HG03175 (cell line): ENCODE measurements around the gene PSAP.

Experiments used
- ATAC-seq: cut with Tn5 transposase; IDR thresholded peaks from one replicate; pipeline ENCODE4 v1.9.1; 2021; ENCODE audit warnings: mild to moderate bottlenecking, moderate library complexity; ENCODE audit not compliant: unreplicated experiment

The PSAP gene

DNA sequence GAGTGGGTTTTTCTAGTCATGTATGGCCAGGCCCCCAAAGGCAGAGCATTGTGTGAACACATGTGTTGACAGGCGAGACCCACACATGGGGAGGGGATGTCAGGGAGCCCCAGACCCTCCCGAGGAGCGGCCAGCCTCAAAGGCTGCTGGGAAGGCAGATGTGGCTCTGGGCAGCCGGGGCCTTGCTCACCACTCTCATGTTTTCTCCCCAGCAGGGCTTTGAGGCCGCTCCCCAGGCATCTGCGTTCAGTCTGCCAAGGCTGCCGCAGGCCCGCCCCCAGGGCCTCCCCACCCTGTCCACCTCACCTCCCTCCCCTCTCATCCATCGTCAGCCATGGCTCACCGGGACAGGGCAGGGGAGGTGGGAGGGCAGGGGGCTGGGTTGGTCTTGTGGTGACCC lies 61.2 kb downstream of the PSAP start:
- no peak for ATAC-seq

DNA sequence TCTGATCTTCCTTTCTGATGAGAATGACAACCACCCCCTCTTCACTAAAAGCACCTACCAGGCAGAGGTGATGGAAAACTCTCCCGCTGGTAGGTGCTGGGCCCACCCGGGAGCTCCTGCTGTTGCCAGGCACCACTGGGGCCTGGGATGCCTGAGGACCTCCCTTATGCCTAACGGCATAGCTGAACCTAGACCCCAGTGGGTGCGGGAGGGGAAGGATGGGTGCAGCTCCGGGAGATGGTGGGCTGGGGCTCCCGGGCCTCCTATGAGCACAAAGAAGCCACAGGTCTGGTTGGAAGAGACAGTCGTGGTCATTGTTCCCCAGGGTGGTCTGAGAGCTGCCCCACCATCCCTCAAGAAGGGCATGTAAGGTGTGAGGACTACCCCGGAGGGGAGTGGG lies 62.1 kb downstream of the PSAP start:
- no peak for ATAC-seq

DNA sequence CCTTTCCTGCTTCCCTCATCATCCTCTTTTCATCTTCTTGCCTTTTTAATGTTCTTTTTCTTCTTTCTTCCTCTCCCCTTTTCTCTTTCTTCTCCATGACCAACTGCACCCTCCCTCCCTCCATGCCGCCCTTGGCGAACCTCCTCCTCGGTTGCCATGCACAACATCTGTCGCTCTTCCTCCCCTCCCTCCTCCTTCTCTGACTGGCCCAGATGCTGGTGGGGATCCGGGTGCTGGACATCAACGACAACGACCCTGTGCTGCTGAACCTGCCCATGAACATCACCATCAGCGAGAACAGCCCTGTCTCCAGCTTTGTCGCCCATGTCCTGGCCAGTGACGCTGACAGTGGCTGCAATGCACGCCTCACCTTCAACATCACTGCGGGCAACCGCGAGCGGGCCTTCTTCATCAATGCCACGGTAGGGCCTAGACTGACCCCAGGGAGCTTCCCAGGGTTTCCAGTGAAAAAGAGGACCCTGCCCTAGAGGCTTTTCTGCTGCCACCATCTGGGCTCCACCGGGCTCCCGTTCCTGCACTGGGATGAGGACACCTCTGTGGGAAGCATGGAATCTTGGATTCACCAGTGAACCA lies 66.3 kb downstream of the PSAP start:
- no peak for ATAC-seq

DNA sequence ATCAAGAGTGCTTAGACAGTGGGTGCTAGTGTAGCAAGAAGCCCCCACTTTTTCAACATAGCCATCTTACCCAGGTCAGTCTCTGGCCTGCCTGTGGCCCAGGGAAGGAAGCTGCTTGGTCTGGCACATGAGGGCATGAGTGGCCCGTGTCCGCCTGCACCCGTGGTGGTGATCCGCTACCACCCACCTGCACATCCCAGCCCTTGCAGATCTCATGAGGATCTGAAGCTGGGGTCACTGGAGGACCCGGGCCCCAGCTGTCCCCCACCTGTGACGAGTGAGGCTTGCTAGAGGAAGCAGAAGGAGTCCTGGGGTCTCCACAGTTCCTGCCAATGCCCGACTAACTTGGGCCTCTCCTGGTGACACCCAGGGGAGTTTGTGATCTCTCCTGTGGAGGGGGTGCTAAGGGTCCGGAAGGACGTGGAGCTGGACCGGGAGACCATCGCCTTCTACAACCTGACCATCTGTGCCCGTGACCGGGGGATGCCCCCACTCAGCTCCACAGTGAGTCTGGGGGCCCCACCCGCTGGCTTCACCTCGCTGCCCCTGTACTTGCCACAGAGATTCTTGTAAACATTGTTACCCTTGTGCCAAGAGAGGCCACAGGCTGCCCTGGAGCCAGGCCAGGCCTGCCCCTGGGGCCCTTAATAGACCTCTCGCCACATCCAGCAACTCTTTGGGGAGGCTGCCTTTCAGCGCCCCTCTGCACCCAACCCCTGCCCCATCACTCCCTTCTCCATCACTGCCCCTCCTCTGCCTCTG lies 67.0 kb downstream of the PSAP start:
- ATAC-seq, result no peak

DNA sequence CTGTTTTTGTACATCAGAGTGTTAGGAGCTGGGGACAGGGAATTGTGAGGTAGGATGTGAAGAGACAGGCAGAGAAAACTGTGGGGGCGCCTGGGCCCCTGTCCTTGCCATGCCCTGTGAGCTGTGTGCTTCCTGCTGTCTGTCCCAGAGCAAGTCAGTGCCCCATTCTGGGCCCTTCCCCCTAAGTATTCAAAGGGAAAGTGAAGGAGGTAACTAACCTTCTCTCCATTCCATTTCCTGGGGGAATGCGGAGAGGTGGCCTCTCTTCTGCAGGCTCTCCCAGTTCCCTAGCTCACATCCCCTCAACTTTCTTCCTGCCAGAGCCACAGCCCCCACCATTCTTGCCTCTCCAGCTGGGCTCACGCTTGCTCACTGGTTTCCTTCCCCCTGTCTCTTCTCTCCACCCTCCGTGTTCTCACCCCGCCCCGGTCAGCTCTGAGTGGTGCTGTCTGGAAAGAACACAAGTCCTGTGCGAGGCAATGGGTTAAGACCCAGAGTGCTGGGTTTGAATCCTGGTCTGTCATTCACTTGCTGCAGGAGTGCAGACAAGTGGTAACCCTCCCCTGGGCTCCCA lies 68.0 kb downstream of the PSAP start:
- ATAC-seq, result no peak

DNA sequence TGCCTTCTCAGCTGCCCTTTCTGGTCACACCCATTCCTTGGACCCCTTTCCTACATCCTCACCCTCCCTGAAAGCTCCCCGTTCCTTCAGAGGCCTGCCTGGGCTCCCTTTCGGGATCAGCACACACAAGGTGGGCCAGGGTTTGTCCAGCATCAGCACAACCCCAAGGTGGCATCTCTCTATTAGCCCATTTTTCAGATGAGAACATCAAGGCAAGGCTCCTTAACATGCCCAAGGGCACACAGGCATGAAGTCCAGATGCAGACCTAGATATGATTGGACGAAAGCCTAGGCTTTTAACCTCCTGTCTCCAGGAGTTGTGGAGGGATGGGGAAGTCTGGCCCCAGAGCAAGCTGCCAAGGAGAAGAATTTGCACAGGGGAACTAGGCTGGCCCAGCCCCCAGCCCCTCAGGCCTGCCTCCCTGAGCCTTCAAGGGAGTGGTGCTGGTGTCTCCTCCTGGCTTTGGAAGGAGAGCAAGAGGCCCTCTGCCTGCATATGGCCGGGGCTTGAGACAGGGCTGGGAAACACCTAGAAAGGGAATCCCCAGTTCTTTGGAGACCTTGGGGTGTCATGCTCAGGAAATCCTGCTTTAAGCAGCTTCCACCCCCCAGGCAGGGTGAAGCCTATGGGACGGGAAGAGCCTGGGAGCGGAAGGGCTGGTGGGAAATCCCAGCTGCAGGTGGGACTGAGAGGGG lies 68.7 kb downstream of the PSAP start:
- ATAC-seq, result no peak

DNA sequence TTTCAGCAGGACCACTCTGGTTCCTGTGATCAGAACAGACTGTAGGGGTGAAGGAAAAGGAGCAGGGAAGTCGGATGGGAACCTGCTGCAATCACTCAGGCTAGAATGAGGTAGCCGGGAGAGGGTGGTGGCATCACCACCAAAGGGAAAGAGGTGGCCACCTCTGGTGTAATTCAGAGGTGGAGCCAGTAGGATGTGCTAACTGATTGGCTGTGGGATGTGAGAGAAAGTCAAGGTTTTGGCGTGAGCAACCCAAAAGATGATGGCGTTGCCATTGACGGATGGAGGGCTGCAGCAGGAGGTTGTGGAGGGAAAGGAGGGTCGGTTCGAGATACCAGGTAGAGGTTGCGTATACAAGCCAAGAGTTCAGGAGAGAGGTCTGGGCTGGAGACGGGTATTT lies 70.3 kb downstream of the PSAP start:
- no peak for ATAC-seq

DNA sequence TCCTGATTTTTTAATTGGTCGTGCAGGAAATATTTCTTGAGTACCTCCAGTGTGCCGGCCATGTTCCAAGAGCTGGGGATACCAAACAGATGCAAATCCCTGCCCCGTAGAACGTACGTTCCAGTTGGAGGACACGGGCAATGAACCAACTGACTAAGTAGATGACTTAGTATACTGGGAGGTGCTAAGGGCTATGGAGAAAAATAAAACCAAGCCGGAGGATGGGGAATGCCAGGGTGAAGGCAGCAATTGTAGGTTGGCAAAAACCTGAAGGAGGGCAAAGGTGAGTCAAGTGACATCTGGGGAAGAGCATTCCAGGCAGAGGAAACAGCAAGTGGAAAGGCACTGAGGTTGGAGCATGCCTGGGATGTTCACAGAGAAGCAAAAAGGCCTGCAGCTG lies 70.9 kb downstream of the PSAP start:
- no peak for ATAC-seq

DNA sequence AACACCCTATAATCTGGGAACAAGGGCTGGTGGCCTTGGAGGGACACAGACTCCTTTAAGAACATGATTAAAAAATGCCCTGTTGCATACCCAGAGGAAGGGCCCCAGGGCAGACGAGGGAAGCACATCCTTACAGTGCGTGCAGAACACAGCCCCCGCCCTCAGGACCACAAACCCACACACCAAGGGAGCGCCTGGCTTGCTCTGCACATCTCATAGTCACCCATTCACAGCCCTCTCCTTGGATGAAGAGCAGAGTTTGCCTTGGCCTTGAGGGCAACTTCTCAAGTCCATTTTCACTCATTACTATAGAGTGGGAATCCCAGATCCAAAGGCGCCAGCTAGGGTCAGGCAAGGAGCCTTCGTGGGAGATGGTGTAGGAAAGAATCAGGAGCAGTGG lies 71.4 kb downstream of the PSAP start:
- no peak for ATAC-seq

DNA sequence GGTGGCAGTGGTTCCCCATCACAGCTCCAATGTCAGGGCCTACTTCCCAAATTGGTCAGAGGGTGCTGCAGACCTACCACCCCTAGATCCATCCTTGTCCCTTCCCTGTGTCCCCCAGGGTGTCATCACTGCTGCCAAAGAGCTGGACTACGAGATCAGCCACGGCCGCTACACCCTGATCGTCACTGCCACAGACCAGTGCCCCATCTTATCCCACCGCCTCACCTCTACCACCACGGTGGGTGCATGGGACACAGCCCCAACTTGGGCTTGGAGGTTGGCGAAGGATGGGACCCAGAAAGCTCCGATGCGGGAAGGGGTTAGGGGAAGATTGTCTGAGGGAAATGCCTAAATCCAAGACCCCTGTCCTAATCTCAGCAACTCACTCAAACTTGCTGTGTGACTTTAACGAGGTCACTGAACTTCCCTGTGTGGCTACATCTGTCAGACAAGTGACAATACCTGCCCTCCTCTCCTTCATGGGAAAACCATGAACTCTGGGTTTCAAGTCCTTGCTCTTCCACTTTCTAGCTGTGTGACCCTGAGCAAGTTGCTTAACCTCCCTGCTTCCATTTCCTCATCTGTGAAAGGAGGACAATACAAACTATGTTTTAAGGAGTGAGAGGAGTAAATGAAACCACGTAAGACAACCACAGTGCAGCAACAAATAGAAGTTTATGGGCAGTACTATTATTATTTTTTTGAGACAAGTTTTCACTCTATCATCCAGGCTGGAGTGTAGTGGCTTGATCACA lies 72.8 kb downstream of the PSAP start:
- no peak for ATAC-seq

DNA sequence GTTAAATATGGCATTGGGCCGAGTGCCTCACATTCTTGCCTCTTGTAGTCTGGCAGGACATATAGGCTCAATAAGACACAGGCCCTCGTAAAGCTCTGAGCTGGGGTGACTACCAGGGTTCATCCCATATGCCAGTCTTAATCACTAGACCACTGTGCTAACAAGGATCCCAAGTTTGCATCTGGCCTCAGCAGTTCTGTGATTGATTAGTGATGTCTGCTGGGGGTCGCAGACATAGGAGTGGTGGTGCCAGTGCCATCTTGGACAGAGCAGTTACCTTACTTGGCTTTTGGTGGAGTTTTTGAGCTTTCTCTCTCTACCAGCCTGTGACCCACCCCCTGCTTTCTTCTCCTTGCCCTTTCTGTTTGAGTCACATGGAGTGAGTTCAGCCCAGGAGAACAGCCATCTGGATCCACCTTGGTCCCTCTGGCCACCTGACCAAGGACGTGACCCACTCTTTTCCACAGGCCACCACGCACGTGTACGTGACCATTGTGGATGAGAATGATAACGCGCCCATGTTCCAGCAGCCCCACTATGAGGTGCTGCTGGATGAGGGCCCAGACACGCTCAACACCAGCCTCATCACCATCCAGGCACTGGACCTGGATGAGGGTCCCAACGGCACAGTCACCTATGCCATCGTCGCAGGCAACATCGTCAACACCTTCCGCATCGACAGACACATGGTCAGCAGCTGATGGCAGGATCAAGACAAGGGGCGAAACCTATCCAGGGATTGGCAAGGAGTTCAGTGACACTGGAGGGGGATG lies 73.7 kb downstream of the PSAP start:
- ATAC-seq, result no peak

DNA sequence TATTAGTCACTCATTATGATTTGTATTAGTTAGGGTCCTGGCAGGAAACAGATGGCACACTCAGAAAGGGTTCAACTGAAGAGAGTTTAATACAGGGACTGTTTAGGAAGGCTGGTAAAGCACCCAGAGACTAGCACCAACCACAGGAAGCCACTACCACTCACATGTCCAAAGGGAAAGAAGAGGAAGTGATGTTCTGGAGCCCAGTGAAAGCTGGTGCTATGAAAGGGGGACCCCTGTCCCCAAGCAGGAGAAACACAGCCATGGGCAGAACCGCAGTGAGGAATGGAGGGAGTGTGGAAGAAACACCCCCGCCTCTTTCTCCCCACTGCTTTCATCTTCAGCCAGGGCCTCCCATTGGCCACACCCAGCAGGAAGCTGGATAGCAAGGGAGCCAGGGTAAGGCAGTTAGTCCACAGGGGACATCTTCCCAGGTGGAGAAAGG lies 74.5 kb downstream of the PSAP start:
- ATAC-seq, result no peak

DNA sequence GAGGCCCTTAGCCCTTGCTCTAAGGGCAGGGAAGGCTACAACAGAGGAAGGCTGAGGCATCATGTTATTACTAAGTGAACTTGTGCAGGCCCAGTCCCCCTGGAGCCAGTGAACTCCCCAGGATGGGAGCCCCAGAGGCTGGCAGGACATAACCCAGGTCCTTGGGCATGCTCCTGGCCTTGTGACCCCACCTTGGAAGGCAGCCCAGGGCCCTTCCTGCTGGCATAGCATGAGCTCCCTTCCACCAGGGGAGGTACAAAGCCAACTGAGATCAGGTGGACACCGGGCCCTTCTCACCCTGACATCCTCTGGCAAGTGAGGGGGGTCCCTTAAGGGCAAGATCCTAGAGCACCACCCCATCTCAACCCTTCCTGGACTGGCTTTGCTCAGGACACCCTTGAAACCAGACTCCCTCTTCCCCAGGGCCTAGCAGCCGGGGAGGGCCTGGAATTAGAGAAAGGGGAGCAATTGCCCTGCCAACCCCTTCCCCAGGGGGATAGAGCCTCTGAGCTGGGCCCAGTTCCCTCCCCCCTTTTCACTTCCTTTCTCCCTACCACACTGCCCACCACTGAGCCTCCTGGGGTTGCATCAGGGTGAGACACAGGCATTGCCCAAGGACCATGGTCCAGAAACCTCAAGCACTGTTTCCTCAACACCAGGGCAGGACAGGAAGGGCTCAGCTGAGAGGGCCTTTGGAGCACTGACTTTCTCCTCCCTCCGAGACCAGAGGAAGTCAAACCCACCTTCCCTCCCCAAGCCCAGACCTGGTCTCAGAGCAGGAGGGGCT lies 75.9 kb downstream of the PSAP start:
- no peak for ATAC-seq

DNA sequence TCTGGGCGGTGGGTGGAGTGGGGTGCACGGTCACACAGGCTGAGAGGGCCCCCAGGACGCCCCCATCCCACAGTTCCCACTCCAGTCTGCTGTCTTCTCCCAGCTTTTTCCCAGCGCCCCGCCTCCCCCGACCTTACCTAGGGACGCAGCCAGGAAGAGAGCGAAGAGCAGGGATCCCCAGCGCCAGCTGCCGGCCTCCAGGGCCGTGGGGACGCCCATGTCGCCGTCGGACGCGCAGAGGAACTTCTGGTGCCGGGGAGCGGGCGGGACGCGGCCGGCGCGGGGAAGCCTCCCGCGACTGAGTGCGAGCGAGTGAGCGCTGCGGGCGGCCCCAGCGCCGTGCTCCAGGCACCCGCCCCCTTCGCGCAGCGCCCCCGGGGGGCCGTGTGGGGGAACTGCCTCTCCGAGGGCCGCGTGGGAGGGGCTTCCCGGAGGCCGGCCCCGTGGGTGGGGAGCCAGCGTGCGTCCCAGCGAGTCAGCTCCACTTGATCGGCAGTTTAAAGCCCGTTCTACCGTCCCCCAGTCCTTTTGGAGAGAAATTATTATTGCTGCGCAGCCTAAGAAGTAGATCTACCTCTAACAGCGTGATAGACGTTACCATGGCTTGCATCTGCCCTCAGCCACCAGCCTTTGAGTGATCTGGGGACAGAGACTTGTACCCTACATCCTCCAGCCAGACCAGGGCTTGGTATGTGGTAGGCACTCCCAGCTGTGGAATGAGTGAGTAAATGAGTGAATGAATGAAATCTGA lies 77.7 kb downstream of the PSAP start, which contains the start of gene VSIR:
TSS of gene VSIR (minus strand) at position 300 of the 751 bp plus-strand sequence. CDS start at position 219, 81 bp downstream.
- peak; percentile 69 for ATAC-seq

DNA sequence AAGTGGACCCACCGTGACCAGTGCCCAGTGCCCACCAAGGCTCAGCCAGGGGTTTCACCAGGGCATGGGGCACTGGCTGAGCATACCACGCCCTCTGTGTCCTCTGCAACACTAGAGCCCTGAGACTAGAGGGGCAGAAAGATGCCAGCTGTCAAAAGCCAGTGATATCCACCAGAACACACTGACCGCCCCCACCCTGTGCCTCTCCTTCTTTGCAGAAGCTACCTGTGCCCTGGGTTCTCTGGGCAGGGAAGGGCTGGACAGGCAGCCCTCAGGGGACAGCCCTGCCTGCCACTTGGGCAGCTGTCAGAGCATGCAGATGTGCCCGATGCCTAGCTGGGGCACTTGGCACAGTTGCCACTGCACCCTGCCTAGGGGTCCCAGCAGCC lies 78.2 kb downstream of the PSAP start:
- ATAC-seq, result no peak

DNA sequence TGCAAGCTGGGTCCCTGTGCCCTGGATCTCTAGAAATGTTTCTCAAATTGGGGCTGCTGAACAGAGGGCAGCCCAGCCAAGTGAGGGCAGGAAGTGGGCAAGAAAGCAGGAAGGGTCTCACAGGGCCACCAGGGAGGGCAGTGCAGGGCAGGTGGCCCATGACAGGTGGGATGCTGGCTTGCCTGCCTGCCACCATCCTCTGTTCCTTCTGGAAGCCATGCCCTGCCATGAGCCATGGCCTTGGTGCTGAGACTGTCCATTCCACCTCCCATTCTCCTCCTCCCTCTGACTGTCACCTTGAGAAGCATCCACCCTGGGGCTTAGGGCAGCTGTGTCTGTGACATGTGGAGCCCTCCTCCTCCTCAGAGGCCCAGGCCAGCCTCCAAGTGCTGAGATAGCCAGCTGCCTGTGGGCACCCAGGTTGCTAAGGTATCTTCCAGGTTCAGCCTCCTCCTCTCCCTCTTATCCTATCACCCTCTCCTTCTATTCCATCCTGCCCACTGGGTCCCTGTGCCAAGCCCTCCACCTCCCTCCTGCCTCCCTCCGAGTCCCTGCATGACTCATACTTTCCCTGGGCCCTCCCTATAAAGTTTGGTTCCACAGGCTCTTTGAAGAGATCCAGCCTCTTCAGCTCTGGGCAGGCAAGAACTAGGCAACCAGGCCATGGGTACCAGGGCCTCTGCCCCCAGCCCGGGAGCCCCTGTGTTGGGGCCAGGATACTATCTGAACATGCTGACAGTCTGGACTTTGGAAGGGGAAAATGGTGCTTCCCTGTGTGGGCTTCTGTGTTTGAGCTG lies 79.0 kb downstream of the PSAP start:
- no peak for ATAC-seq

DNA sequence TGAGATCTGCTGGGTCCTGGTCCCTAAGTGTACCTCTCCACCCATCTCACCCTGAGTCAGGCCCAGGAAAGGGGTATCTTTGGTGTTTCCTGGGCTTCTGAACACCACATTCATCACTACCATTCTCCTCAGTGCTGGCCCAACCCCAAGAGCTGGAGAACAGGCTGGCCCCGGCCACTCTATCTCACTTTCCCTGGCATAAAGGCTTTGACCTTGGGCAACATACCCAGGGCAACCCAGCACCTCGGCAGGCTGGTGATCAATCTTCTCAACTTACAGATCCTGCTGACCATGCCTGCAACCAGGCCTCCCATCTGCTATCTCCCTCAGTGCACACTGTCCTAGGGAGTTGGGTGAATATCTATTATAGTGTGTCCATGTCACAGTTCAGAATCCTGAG lies 79.8 kb downstream of the PSAP start:
- ATAC-seq, result no peak

DNA sequence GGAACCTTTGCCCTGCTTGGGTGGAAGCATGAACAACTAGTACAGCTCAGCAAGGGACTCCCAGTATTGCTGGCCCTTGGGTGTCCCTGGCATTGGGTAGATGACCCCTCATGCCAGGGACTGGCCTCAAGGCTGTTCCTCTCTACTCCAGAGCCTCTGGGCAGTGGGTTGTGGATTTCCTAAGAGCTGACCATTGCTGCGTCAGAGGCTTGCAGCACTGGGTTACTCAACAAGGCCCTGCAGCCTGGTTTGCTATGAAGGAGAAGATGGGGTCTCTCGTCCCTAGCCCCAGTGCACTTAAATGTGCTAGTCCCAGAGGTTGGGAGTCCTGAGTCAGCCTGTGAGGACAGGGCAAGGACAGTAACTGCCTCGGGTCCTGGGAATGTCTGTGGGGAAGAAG lies 80.3 kb downstream of the PSAP start:
- no peak for ATAC-seq
